Measurements from ENCODE around the gene CREB3L2.
"Not testable (repeated sequence)": the region's sequence is repeated elsewhere in the genome, so short reads cannot be mapped to it uniquely, and the experiment has no call there.

DNA sequence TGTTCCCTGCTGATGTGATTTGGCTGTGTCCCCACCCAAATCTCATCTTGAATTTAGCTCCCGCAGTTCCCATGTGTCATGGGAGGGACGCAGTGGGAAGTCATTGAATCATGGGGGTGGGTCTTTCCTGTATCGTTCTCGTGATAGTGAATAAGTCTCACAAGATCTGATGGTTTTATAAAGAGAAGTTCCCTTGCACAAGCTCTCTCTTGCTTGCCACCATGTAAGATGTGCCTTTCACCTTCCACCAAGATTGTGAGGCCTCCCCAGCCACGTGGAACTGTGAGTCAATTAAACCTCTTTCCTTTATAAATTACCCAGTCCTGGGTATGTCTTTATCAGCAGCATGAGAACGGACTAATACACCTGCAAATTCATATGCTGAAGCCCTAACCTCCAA is 19.5 kb downstream of the CREB3L2 start:
- TF ChIP-seq, protein P1, sequence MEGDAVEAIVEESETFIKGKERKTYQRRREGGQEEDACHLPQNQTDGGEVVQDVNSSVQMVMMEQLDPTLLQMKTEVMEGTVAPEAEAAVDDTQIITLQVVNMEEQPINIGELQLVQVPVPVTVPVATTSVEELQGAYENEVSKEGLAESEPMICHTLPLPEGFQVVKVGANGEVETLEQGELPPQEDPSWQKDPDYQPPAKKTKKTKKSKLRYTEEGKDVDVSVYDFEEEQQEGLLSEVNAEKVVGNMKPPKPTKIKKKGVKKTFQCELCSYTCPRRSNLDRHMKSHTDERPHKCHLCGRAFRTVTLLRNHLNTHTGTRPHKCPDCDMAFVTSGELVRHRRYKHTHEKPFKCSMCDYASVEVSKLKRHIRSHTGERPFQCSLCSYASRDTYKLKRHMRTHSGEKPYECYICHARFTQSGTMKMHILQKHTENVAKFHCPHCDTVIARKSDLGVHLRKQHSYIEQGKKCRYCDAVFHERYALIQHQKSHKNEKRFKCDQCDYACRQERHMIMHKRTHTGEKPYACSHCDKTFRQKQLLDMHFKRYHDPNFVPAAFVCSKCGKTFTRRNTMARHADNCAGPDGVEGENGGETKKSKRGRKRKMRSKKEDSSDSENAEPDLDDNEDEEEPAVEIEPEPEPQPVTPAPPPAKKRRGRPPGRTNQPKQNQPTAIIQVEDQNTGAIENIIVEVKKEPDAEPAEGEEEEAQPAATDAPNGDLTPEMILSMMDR (IDR thresholded peaks at IDR 0.05) = not testable (repeated sequence)
- TF ChIP-seq POLR2A, EP300 (IDR thresholded peaks at IDR 0.05): not testable (repeated sequence)
